Mucosa of descending colon (tissue), 3 donors: Measurements from ENCODE around the gene C4orf36. TPM values are rescaled to one million over a fixed set of nuclear protein-coding genes. Genes with fewer than 3 reads are reported as not detected.

Experiments
- ATAC-seq: fragments of 200-7000 bp; cut with Tn5 transposase; one replicate; pipeline ENCODE4 v1.9.1; 2020; ENCODE audit warnings: mild to moderate bottlenecking, moderate library complexity
- DNase-seq, 3 donors: peaks; one replicate each; pipeline ENCODE4 v3.0.0-alpha.2; 2020
- H3K36me3 ChIP-seq: fragments of 200-600 bp; one replicate; pipeline ENCODE4 v1.8.0; 2021; ENCODE audit warnings: low read depth, mild to moderate bottlenecking
- H3K4me1 ChIP-seq: fragments of 200-600 bp; one replicate; pipeline ENCODE4 v1.8.0; 2021; ENCODE audit warnings: low read depth, mild to moderate bottlenecking
- H3K4me3 ChIP-seq: fragments of 200-600 bp; one replicate; pipeline ENCODE4 v1.8.0; 2021; ENCODE audit warnings: mild to moderate bottlenecking
- H3K9me3 ChIP-seq: fragments of 200-600 bp; one replicate; pipeline ENCODE4 v1.8.0; 2021; ENCODE audit warnings: mild to moderate bottlenecking
- intact Hi-C, 2 donors: fragments of 100-400 bp; cut with DNase I in 1 of 2; cut with micrococcal nuclease in 1 of 2; formaldehyde crosslinking; loops; one replicate each; pipeline versions ENCODE4 v1.11.0 to v1.11.1; 2022; cut with DNase I, micrococcal nuclease
- long read RNA-seq, 2 donors: library from polyadenylated mRNA; unstranded; transcript quantifications; one replicate each; pipeline ENCODE4 v2.0.0, GENCODE V29; 2019 to 2021
- total RNA-seq, 3 donors: library from RNA; stranded (reverse); fragmentation: NEBNext Ultra II Directional in 2 of 3; extraction: Animal tissue kit (Norgen Biotek cat#: 25700) in 2 of 3; gene quantifications; one replicate each; pipeline versions ENCODE4 v1.2.1 to v1.2.4, GENCODE V29; 2021 to 2023
- TF ChIP-seq, protein P1 (sequence below): fragments of 200-600 bp; IDR thresholded peaks from one replicate; pipeline ENCODE4 v1.8.0; 2022; ENCODE audit warnings: antibody characterized with exemption, mild to moderate bottlenecking
- donor health status: DM: no; HTN: no; CAD: no; lungs with moderate emphysema.
- donor health status: DM: no; HTN: no; CAD: no.
- donor health status: DM: no; HTN: yes; CAD: no.

Gene C4orf36, protein sequence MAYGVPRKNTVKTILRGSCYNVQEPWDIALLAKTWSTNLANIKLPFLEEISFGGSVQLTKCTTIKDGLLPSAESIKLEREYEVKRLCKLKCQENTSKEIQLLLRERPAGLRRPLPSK
- under 1 TPM; 0.67 to 0.96 (median 0.85) TPM for total RNA-seq
- long read RNA-seq, donor 1, result 0 reads
- long read RNA-seq, donor 2, partial matches to known transcripts, result 0 of 1 reads
- long read RNA-seq, donor 2, other reads (novel, unspliced or antisense), result 1 of 1 reads

DNA sequence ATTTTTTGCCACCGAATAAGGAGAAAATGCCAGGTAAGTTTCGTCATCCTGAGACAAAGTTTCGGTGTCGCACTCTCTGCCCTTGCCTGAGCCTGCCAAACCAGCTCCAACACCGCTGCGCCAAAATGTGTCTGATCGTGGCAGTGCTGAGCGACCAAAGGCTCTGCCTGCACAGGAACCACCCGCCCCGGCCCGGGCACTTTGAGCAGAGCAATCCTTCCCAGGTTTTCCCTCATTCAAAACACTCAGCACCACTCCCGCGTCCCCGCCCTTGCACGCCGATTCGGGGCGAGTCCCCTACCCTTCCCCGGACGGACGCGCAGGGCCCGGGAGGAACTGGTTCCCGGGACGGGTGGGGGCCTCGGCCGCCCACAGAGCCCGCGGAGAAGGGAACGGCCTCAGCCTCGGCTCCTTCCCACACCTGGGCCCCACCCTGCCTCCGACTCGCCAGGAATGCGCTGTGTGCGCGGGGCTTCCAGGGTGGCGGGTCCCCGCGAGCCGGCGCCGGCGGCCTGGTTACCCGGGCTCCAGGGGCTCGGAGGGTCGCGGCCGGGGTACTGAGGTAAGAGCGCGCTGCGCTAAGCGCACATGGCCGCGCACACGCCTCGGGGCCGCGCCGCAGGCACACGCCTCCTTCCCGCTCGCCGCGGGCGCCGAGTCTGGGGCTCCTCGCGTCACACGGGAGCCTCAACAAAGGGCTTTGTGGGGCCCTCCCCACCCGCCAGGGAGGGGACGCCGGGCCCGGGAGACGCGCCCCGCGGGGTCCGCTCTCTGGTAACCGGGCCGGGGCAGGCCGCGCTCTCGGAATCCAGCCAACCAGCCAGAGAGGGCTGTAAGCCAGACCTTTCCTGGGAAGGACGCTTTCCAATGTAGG, at the start of gene C4orf36:
TSS of gene C4orf36 (minus strand) at position 661 of the 874 bp plus-strand sequence. CDS start 902 bp downstream, outside the sequence.
- ATAC-seq (peak; percentile 84), DNase-seq (peak; percentile 73 to 86 (median 82))
- peak within 1 kb of the TSS; percentile 25 for H3K4me3 ChIP-seq
- no peaks in the 10 kb centered on the region for H3K9me3 ChIP-seq
- intact Hi-C loops, result loop anchor here in 1 of 2 donors (5.0 kb wide), 1 partner anchor 395 kb away; no protein-coding TSS in a partner anchor
- H3K4me1 ChIP-seq, result no peaks in the 10 kb centered on the region
- TF ChIP-seq, protein P1, sequence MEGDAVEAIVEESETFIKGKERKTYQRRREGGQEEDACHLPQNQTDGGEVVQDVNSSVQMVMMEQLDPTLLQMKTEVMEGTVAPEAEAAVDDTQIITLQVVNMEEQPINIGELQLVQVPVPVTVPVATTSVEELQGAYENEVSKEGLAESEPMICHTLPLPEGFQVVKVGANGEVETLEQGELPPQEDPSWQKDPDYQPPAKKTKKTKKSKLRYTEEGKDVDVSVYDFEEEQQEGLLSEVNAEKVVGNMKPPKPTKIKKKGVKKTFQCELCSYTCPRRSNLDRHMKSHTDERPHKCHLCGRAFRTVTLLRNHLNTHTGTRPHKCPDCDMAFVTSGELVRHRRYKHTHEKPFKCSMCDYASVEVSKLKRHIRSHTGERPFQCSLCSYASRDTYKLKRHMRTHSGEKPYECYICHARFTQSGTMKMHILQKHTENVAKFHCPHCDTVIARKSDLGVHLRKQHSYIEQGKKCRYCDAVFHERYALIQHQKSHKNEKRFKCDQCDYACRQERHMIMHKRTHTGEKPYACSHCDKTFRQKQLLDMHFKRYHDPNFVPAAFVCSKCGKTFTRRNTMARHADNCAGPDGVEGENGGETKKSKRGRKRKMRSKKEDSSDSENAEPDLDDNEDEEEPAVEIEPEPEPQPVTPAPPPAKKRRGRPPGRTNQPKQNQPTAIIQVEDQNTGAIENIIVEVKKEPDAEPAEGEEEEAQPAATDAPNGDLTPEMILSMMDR, result no peak
- H3K36me3 ChIP-seq, result no peaks in the 10 kb centered on the region

DNA sequence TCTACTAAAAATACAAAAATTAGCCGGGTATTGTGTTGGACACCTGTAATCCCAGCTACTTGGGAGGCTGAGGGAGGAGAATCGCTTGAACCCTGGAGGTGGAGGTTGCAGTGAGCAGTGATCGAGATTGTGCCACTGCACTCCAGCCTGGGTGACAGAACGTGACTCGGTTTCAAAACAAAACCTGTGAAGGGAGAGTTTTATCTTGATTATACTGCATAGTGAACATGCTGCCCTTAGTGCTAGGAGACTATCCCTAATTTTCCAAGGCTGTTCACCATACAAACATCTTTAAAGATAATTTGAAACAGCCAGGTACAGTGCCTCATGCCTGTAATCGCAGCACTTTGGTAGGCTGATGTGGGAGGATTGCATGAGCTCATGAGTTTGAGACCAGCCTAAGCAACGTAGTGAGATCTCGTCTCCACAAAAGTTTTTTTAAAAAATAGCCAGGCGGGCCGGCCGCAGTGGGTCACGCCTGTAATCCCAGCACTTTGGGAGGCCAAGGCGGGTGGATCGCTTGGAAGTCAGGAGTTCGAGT, 48.8 kb upstream of the C4orf36 start:
- Histone ChIP-seq H3K9me3 (no peaks in the 10 kb centered on the region), H3K4me3 (no peak overlapping the region), H3K4me1 (peaks cover 52% of the 10 kb centered on the region), H3K36me3 (no peaks in the 10 kb centered on the region)
- no peak for DNase-seq
- intact Hi-C loops, result no loop called here
- no peak for ATAC-seq
- TF ChIP-seq, protein P1, result no peak

DNA sequence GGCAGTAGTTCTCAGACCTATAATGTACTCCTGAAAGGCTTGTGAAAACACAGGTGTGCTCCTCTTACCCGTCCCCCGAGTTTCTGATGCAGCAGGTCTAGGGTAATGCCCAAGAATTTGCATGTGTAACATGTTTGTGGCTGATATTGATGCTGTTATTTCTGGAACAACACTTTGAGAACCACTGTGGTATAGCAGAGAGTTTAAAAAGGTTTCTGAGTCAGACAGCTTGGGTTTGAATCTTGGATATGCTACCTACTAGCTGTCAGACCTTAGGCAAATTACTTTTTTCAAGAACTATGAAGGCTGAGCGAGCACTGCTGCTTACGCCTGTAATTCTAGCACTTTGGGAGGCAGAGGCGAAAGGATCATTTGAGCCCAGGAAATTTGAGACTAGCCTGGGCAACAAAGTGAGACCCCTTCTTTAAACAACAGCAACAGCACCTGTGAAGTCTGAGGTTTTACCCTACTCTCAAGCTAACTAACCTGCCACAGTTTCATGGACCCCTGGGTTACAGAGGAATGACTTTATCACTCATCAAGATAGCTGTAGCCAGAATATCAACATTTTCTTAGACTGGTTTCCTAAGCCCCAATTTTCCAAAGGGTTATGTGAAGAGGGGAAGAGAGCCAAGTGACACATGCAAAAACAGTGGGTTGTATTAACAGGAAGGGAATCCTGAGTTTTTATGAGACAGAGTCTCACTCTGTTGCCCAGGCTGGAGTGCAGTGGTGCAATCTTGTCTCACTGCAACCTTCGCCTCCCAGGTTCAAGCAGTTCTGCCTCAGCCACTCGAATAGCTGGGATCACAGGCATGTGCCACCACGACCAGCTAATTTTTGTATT, 47.7 kb upstream of the C4orf36 start:
- DNase-seq (no peak), ATAC-seq (no peak)
- Histone ChIP-seq H3K36me3 (no peaks in the 10 kb centered on the region), H3K4me1 (peaks cover 52% of the 10 kb centered on the region), H3K9me3 (no peaks in the 10 kb centered on the region), H3K4me3 (no peak overlapping the region)
- intact Hi-C loops, result loop anchor here (5.0 to 10.0 kb wide), 2 partner anchors 65 to 72 kb away; no protein-coding TSS in a partner anchor
- TF ChIP-seq, protein P1, result no peak

DNA sequence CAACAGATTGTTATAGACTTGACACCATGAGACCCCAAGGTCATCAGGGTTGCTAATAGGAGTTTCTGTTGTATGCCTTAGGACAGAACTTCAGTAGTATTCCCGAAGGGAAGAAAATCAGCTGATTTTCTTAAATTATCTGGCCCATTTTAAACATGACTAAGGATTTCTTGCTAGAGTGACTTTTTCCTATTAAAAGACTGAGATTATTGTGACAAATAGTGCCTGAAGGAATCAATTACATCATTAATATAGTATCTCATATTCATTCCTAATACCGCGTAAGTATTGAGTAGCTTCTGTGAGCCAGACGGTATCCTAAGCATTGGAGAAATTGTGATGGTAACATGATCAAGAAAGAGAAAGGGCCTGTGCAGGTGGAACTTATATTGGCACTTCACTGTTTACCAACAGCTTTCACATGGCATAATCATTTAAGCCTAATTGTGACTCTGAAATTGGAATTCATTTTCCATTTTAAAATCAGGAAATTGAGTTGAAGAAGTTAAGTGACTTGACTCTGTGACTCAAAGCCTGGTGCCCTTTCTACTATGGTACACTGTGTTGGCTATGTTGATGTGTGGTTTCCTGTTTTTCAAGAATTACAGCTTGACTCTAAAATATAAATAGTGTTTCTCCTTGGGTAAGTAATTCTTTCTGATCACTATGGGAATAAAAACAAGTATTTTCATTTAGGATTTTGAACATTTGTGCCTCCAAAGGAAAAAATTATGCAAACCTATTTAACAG, 46.7 kb upstream of the C4orf36 start:
- H3K36me3 ChIP-seq, result no peaks in the 10 kb centered on the region
- peaks cover 53% of the 10 kb centered on the region for H3K4me1 ChIP-seq
- intact Hi-C loops, result loop anchor here (5.0 to 10.0 kb wide), 2 partner anchors 66 to 73 kb away; no protein-coding TSS in a partner anchor
- no peak for DNase-seq
- TF ChIP-seq, protein P1, result no peak
- no peak for ATAC-seq
- no peaks in the 10 kb centered on the region for H3K9me3 ChIP-seq
- no peak overlapping the region for H3K4me3 ChIP-seq
